Measurements from ENCODE around the gene ALPK3.

The ALPK3 gene

DNA sequence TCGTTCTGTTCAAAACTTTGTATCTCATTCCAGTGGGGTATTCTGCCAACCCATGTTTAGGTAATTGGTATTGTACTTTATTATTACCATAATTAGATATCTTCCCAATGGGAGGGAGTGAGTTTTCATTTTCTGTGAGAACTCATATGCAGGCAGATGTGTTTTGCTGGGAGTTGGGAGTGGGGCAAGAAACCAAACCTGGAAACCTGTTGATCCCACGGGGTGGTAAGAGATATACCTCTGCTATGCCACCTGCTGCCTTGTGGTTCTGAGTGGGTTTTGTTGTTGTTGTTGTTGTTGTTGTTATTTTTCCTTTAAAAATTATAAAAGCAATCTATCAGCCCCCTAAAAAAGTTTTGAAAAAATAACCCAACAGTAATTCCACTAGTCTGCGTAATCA, 36.7 kb upstream of the ALPK3 start:
- Histone ChIP-seq H4K20me1 (ENCODE audit: control insufficient read depth, insufficient read depth, low read depth, low read length) (0 out of 2 replicates have a peak, but pooled peaks cover 7% of the 10 kb centered on the region), H3K27ac (ENCODE audit: low read depth, low read length) (no peak overlapping the region), H3K9me2 (replicated peaks; ENCODE audit: control insufficient read depth, low read length) (no peaks in the 10 kb centered on the region), H3K9me3 (ENCODE audit: control insufficient read depth, insufficient read depth, low read length) (no peaks in the 10 kb centered on the region), H3K4me3 (ENCODE audit: low read length) (no peak overlapping the region), H3K4me2 (ENCODE audit: low read length) (no peak overlapping the region), H3F3A (ENCODE audit: control insufficient read depth, insufficient read depth) (no peaks in the 10 kb centered on the region), H3K27me3 (ENCODE audit: control insufficient read depth, low read length) (no peaks in the 10 kb centered on the region), H3K36me3 (ENCODE audit: control insufficient read depth, low read length) (peaks cover 55% of the 10 kb centered on the region), H3K4me1 (ENCODE audit: control insufficient read depth, low read length) (no peaks in the 10 kb centered on the region), H3K79me2 (ENCODE audit: control insufficient read depth, low read length) (peaks cover 80% of the 10 kb centered on the region)
- no peak for TF ChIP-seq EZH2phosphoT487 (IDR thresholded peaks at IDR 0.05; ENCODE audit: borderline replicate concordance, low read length)
- TF ChIP-seq, protein P1, sequence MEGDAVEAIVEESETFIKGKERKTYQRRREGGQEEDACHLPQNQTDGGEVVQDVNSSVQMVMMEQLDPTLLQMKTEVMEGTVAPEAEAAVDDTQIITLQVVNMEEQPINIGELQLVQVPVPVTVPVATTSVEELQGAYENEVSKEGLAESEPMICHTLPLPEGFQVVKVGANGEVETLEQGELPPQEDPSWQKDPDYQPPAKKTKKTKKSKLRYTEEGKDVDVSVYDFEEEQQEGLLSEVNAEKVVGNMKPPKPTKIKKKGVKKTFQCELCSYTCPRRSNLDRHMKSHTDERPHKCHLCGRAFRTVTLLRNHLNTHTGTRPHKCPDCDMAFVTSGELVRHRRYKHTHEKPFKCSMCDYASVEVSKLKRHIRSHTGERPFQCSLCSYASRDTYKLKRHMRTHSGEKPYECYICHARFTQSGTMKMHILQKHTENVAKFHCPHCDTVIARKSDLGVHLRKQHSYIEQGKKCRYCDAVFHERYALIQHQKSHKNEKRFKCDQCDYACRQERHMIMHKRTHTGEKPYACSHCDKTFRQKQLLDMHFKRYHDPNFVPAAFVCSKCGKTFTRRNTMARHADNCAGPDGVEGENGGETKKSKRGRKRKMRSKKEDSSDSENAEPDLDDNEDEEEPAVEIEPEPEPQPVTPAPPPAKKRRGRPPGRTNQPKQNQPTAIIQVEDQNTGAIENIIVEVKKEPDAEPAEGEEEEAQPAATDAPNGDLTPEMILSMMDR (IDR thresholded peaks at IDR 0.05; ENCODE audit: low read depth, low read length, poor library complexity, severe bottlenecking): no peak

DNA sequence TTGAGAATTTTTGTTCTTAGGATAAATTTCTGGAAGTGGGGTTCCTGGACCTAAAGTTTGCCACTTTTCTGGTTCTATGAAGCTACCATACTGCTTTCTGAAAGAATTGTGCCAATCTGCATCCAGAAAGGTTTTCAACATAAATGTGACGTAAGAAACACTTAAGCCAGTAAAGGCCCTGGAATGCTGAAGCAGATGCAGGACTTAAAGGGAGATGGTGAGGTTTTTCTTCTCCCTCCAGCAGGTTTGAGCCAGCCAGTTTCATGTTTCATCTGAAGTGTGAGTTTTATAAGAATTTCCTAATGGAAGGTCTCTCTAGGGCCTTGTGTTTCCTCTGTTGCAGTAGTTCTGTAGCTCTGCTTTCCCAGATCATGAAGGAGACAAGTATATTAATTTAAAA, 35.7 kb upstream of the ALPK3 start:
- TF ChIP-seq EZH2phosphoT487 (IDR thresholded peaks at IDR 0.05; ENCODE audit: borderline replicate concordance, low read length): no peak
- H3K4me3 ChIP-seq (ENCODE audit: low read length): no peak overlapping the region
- no peaks in the 10 kb centered on the region for H3K9me3 ChIP-seq (ENCODE audit: control insufficient read depth, insufficient read depth, low read length)
- peaks cover 56% of the 10 kb centered on the region for H3K36me3 ChIP-seq (ENCODE audit: control insufficient read depth, low read length)
- H3F3A ChIP-seq (ENCODE audit: control insufficient read depth, insufficient read depth): no peaks in the 10 kb centered on the region
- H3K27ac ChIP-seq (ENCODE audit: low read depth, low read length): no peak overlapping the region
- no peaks in the 10 kb centered on the region for H3K9me2 ChIP-seq (replicated peaks; ENCODE audit: control insufficient read depth, low read length)
- no peak overlapping the region for H3K4me2 ChIP-seq (ENCODE audit: low read length)
- H3K27me3 ChIP-seq (ENCODE audit: control insufficient read depth, low read length): no peaks in the 10 kb centered on the region
- H3K4me1 ChIP-seq (ENCODE audit: control insufficient read depth, low read length): no peaks in the 10 kb centered on the region
- peaks cover 80% of the 10 kb centered on the region for H3K79me2 ChIP-seq (ENCODE audit: control insufficient read depth, low read length)
- 0 out of 2 replicates have a peak, but pooled peaks cover 7% of the 10 kb centered on the region for H4K20me1 ChIP-seq (ENCODE audit: control insufficient read depth, insufficient read depth, low read depth, low read length)

DNA sequence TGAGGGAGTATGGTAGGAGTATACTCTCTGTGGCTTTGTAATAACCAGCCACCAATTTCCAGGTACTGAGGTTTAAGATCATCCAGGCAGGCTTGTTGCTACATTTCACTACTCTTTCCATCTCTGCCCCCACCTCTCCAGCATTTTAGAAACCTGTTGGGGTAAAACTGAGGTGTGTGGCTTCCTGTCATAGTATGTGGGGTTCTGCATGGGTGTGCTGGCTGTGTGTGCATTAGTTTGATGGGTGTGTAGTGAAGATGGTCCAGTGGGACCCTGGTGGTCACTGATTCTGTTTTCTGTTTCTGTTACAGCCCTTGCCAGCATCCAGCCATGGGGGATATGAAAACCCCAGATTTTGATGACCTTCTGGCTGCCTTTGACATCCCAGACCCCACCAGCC, 34.8 kb upstream of the ALPK3 start:
- Histone ChIP-seq H3K9me3 (ENCODE audit: control insufficient read depth, insufficient read depth, low read length) (no peaks in the 10 kb centered on the region), H3K36me3 (ENCODE audit: control insufficient read depth, low read length) (peaks cover 59% of the 10 kb centered on the region), H3K4me2 (ENCODE audit: low read length) (no peak overlapping the region), H3K9me2 (replicated peaks; ENCODE audit: control insufficient read depth, low read length) (no peaks in the 10 kb centered on the region), H3K79me2 (ENCODE audit: control insufficient read depth, low read length) (peaks cover 81% of the 10 kb centered on the region), H3K4me3 (ENCODE audit: low read length) (no peak overlapping the region), H3K4me1 (ENCODE audit: control insufficient read depth, low read length) (no peaks in the 10 kb centered on the region), H3K27me3 (ENCODE audit: control insufficient read depth, low read length) (no peaks in the 10 kb centered on the region), H3K27ac (ENCODE audit: low read depth, low read length) (no peak overlapping the region), H3F3A (ENCODE audit: control insufficient read depth, insufficient read depth) (no peaks in the 10 kb centered on the region), H4K20me1 (ENCODE audit: control insufficient read depth, insufficient read depth, low read depth, low read length) (0 out of 2 replicates have a peak, but pooled peaks cover 7% of the 10 kb centered on the region)
- TF ChIP-seq, protein P1 (IDR thresholded peaks at IDR 0.05; ENCODE audit: low read depth, low read length, poor library complexity, severe bottlenecking): no peak
- no peak for TF ChIP-seq EZH2phosphoT487 (IDR thresholded peaks at IDR 0.05; ENCODE audit: borderline replicate concordance, low read length)

DNA sequence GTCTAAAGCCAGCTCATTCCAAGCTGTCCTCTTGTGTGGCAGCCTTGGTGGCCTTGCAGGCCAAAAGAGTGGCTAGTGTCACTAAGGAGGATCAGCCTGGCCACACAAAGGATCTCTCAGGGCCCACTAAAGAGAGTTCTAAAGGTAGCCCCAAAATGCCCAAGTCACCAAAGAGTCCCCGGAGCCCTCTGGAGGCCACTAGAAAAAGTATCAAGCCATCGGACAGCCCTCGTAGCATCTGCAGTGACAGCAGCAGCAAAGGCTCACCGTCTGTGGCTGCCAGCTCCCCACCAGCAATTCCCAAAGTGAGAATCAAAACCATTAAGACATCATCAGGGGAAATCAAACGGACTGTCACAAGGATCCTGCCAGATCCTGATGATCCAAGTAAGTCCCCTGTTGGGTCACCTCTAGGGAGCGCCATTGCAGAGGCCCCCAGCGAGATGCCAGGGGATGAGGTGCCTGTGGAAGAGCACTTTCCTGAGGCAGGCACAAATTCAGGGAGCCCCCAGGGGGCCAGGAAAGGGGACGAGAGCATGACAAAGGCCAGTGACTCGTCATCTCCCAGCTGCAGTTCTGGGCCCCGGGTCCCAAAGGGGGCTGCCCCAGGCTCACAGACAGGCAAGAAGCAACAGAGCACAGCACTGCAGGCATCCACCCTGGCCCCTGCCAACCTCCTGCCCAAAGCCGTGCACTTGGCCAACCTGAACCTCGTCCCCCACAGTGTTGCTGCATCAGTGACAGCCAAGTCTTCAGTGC, 33.5 kb upstream of the ALPK3 start:
- Histone ChIP-seq H3K36me3 (ENCODE audit: control insufficient read depth, low read length) (peaks cover 72% of the 10 kb centered on the region), H4K20me1 (ENCODE audit: control insufficient read depth, insufficient read depth, low read depth, low read length) (peaks cover 12% of the 10 kb centered on the region; the same call in 1 of the 2 replicates), H3K9me3 (ENCODE audit: control insufficient read depth, insufficient read depth, low read length) (no peaks in the 10 kb centered on the region), H3K27ac (ENCODE audit: low read depth, low read length) (no peak overlapping the region), H3K27me3 (ENCODE audit: control insufficient read depth, low read length) (no peaks in the 10 kb centered on the region), H3K4me1 (ENCODE audit: control insufficient read depth, low read length) (no peaks in the 10 kb centered on the region), H3K4me3 (ENCODE audit: low read length) (no peak overlapping the region), H3K79me2 (ENCODE audit: control insufficient read depth, low read length) (peaks cover 85% of the 10 kb centered on the region), H3K9me2 (replicated peaks; ENCODE audit: control insufficient read depth, low read length) (no peaks in the 10 kb centered on the region), H3F3A (ENCODE audit: control insufficient read depth, insufficient read depth) (no peaks in the 10 kb centered on the region), H3K4me2 (ENCODE audit: low read length) (no peak overlapping the region)
- TF ChIP-seq EZH2phosphoT487 (IDR thresholded peaks at IDR 0.05; ENCODE audit: borderline replicate concordance, low read length): no peak
- TF ChIP-seq, protein P1 (IDR thresholded peaks at IDR 0.05; ENCODE audit: low read depth, low read length, poor library complexity, severe bottlenecking): no peak
